Endothelial cell of umbilical vein (primary cell): Measurements from ENCODE around the gene AACS.

Source experiments
- CTCF ChIP-seq, 2 donors: IDR thresholded peaks; 1 replicate in 1 of 2; 2 replicates in 1 of 2; pipeline ENCODE4 v1.5.1; 2011; ENCODE audit warnings: low read length in 2 of 2, mild to moderate bottlenecking in 2 of 2, moderate library complexity in 2 of 2, control low read depth in 1 of 2, inconsistent platforms in 1 of 2, low read depth in 1 of 2; ENCODE audit not compliant: insufficient read depth in 1 of 2; ENCODE audit errors: extremely low read depth in 1 of 2
- MAX ChIP-seq: IDR thresholded peaks from 2 replicates; pipeline ENCODE4 v1.6.1; 2011; ENCODE audit not compliant: insufficient read depth, insufficient read length
- POLR2A ChIP-seq: IDR thresholded peaks from 2 replicates; pipeline ENCODE4 v1.6.1; 2012; ENCODE audit warnings: low read depth, mild to moderate bottlenecking, control low read depth, low read length
- POLR2AphosphoS5 ChIP-seq: IDR thresholded peaks from 2 replicates; pipeline ENCODE4 v1.6.1; 2012; ENCODE audit warnings: low read depth, mild to moderate bottlenecking, control low read depth, low read length, moderate library complexity; ENCODE audit not compliant: insufficient read depth

- TF ChIP-seq CTCF (IDR thresholded peaks at IDR 0.05; ENCODE audit: extremely low read depth in 1 of 2, insufficient read depth in 1 of 2, low read depth in 1 of 2, low read length in 2 of 2) (no peak), MAX (no peak), POLR2A (no peak), POLR2AphosphoS5 (no peak)
Observed at GRCh38 chr12:125184213-125184967, 119.2 kb downstream of the AACS start.
